PC-3 (cell line): ENCODE results near the gene DOCK10.

ENCODE experiments used
- CTCF ChIP-seq: fragments of 300-600 bp; sonication (generic); conservative IDR thresholded peaks from 2 replicates; pipeline ENCODE4 v1.5.1; 2017; ENCODE audit warnings: antibody characterized with exemption, low read depth, mild to moderate bottlenecking, low read length
- EZH2 ChIP-seq: fragments of 300-600 bp; sonication (generic); IDR thresholded peaks from one replicate; pipeline ENCODE4 v1.6.1; 2017; ENCODE audit warnings: antibody characterized with exemption, mild to moderate bottlenecking, low read length; ENCODE audit not compliant: unreplicated experiment
- EZH2phosphoT487 ChIP-seq: fragments of 300-600 bp; sonication (generic); IDR thresholded peaks from 2 replicates; pipeline ENCODE4 v1.6.1; 2018; ENCODE audit warnings: mild to moderate bottlenecking, antibody characterized with exemption, low read length, borderline replicate concordance

GRCh38 chr2:224948005-224948404 lies 94.3 kb downstream of the DOCK10 start:
- TF ChIP-seq CTCF (no peak), EZH2 (no peak), EZH2phosphoT487 (no peak)
